Neural progenitor cell (in vitro differentiated cells): ENCODE data around the gene ARIH2. TPM values are rescaled to one million over a fixed set of nuclear protein-coding genes. Genes with fewer than 3 reads are reported as not detected.

ENCODE experiments used
- DNase-seq: peaks from one replicate; pipeline ENCODE4 v3.0.0-alpha.2; 2016; ENCODE audit warnings: low spot score
- H2AFZ ChIP-seq: fragments of 200-600 bp; sonication (generic); replicated peaks from 2 replicates; pipeline ENCODE4 v1.6.1; 2016; ENCODE audit warnings: antibody characterized with exemption
- H3F3A ChIP-seq: fragments of 200-600 bp; sonication (generic); 2 replicates; pipeline ENCODE4 v1.6.1; 2016; ENCODE audit warnings: antibody characterized with exemption, low read depth
- H3K27ac ChIP-seq: fragments of 200-600 bp; sonication (generic); 2 replicates; pipeline ENCODE4 v1.5.1; 2016; ENCODE audit warnings: mild to moderate bottlenecking
- H3K27me3 ChIP-seq: fragments of 200-600 bp; sonication (generic); 2 replicates; pipeline ENCODE4 v1.6.1; 2016; ENCODE audit warnings: mild to moderate bottlenecking, moderate library complexity
- H3K36me3 ChIP-seq: fragments of 200-600 bp; sonication (generic); 2 replicates; pipeline ENCODE4 v1.5.1; 2016
- H3K4me1 ChIP-seq: fragments of 200-600 bp; sonication (generic); 2 replicates; pipeline ENCODE4 v1.6.1; 2016; ENCODE audit warnings: mixed run types
- H3K4me2 ChIP-seq: fragments of 200-600 bp; sonication (generic); 2 replicates; pipeline ENCODE4 v1.6.1; 2016
- H3K4me3 ChIP-seq: fragments of 200-600 bp; sonication (generic); 2 replicates; pipeline ENCODE4 v1.5.1; 2016
- H3K79me2 ChIP-seq: fragments of 200-600 bp; sonication (generic); 2 replicates; pipeline ENCODE4 v1.6.1; 2016; ENCODE audit warnings: low read depth
- H3K9ac ChIP-seq: fragments of 200-600 bp; sonication (generic); 2 replicates; pipeline ENCODE4 v1.6.1; 2016
- H3K9me3 ChIP-seq: fragments of 200-600 bp; sonication (generic); 2 replicates; pipeline ENCODE4 v1.5.1; 2016; ENCODE audit warnings: low read depth
- H4K20me1 ChIP-seq: fragments of 200-600 bp; sonication (generic); 2 replicates; pipeline ENCODE4 v1.6.1; 2016; ENCODE audit warnings: low read depth
- H3K27ac Mint-ChIP-seq: 3 replicates; pipeline ENCODE4 v1.8.0; 2021; ENCODE audit warnings: mixed read lengths
- H3K27me3 Mint-ChIP-seq: 2 replicates; pipeline ENCODE4 v1.8.0; 2022; ENCODE audit warnings: low read depth, mild to moderate bottlenecking, inconsistent platforms, moderate library complexity, mixed read lengths; ENCODE audit not compliant: insufficient read depth
- H3K36me3 Mint-ChIP-seq: 3 replicates; pipeline ENCODE4 v1.8.0; 2021; ENCODE audit warnings: mixed read lengths
- H3K4me1 Mint-ChIP-seq: 3 replicates; pipeline ENCODE4 v1.8.0; 2021; ENCODE audit warnings: mixed read lengths
- H3K4me3 Mint-ChIP-seq: 3 replicates; pipeline ENCODE4 v1.8.0; 2021; ENCODE audit warnings: mild to moderate bottlenecking, moderate library complexity, mixed read lengths
- H3K9me3 Mint-ChIP-seq: 3 replicates; pipeline ENCODE4 v1.8.0; 2020; ENCODE audit warnings: mixed read lengths
- CTCF ChIP-seq: fragments of 200-600 bp; sonication (generic); IDR thresholded peaks from 2 replicates; pipeline ENCODE4 v1.5.1; 2017; ENCODE audit warnings: antibody characterized with exemption, mild to moderate bottlenecking
- EZH2 ChIP-seq: fragments of 200-600 bp; sonication (generic); IDR thresholded peaks from 2 replicates; pipeline ENCODE4 v1.6.1; 2017; ENCODE audit warnings: antibody characterized with exemption, mild to moderate bottlenecking, moderate library complexity
- EZH2phosphoT487 ChIP-seq: fragments of 200-600 bp; sonication (generic); IDR thresholded peaks from 2 replicates; pipeline ENCODE4 v1.6.1; 2017; ENCODE audit warnings: antibody characterized with exemption
- total RNA-seq: library from RNA; depleted of rRNA; stranded (reverse); fragments of >200 nt; gene quantifications from 2 replicates; pipeline ENCODE4 v1.2.3, GENCODE V29; 2015; ENCODE audit warnings: low replicate concordance

The ARIH2 gene
- total RNA-seq, 1 donor from 2014 or later, result 101 TPM

DNA sequence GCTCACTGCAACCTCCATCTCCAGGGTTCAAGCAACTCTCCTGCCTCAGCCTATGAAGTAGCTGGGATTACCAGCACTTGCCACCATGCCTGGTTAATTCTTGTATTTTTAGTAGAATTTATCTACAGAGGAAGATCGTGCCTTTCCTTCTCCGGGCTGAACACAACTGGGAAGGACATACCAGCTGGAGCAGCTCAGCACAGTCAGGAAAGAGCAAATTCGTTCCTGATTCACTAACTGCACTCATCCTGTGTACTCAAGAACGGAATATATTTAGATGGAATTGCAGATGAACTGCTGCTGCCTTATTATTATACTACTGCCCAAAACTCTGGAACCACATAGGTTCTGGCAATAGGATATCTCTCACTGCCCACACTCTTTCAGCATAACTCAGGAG, 44.3 kb downstream of the ARIH2 start:
- no peaks in the 10 kb centered on the region for H3K36me3 ChIP-seq
- Mint-ChIP-seq H3K9me3 (no peaks in the 10 kb centered on the region), H3K27ac (no peak overlapping the region), H3K4me3 (no peak overlapping the region), H3K4me1 (no peaks in the 10 kb centered on the region), H3K36me3 (peaks cover 18% of the 10 kb centered on the region), H3K27me3 (no peaks in the 10 kb centered on the region)
- H3K9ac ChIP-seq, result no peak overlapping the region
- H3K4me2 ChIP-seq, result no peak overlapping the region
- H3K27me3 ChIP-seq, result no peaks in the 10 kb centered on the region
- DNase-seq, result no peak
- no peak overlapping the region for H3K4me3 ChIP-seq
- no peaks in the 10 kb centered on the region for H3K9me3 ChIP-seq
- no peaks in the 10 kb centered on the region for H3K4me1 ChIP-seq
- no peaks in the 10 kb centered on the region for H4K20me1 ChIP-seq
- no peaks in the 10 kb centered on the region for H3F3A ChIP-seq
- H3K79me2 ChIP-seq, result no peaks in the 10 kb centered on the region
- no peak for TF ChIP-seq EZH2phosphoT487
- no peak for TF ChIP-seq CTCF
- TF ChIP-seq EZH2, result no peak
- no peak overlapping the region for H2AFZ ChIP-seq
- H3K27ac ChIP-seq, result no peak overlapping the region

- DNase-seq, result no peak
- Histone ChIP-seq H3K4me1 (no peaks in the 10 kb centered on the region), H3K36me3 (no peaks in the 10 kb centered on the region), H3K79me2 (no peaks in the 10 kb centered on the region), H3K9ac (no peak overlapping the region), H3F3A (no peaks in the 10 kb centered on the region), H4K20me1 (no peaks in the 10 kb centered on the region), H2AFZ (no peak overlapping the region), H3K9me3 (no peaks in the 10 kb centered on the region), H3K27ac (no peak overlapping the region), H3K4me3 (no peak overlapping the region), H3K4me2 (no peak overlapping the region), H3K27me3 (no peaks in the 10 kb centered on the region)
- Mint-ChIP-seq H3K27me3 (no peaks in the 10 kb centered on the region), H3K4me1 (no peaks in the 10 kb centered on the region), H3K9me3 (no peaks in the 10 kb centered on the region), H3K4me3 (no peak overlapping the region), H3K36me3 (peaks cover 19% of the 10 kb centered on the region), H3K27ac (no peak overlapping the region)
- no peak for TF ChIP-seq EZH2phosphoT487
- no peak for TF ChIP-seq EZH2
- TF ChIP-seq CTCF, result no peak
Observed at GRCh38 chr3:48963591-48963990, 44.9 kb downstream of the ARIH2 start.

DNA sequence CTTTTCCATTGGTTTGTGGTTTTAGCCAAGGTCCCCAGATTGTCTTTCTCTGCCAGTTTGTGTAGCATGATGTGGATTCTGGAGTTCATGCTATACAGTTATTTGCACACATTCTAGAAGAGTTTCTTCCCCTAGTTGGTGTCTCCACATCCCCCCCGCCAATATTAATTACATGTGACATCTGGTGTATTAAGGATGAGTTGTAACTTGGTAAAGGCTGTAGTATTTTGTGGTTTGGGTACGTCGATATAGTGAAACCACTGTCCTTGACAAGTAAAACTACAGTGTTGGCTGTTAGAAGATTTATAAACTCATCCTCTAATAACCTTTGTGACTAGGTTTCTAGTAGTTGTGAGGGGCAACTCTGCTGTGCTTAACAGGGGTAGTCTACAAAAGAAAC, 47.7 kb downstream of the ARIH2 start:
- Mint-ChIP-seq H3K9me3 (no peaks in the 10 kb centered on the region), H3K4me1 (no peaks in the 10 kb centered on the region), H3K36me3 (peaks cover 24% of the 10 kb centered on the region), H3K27ac (no peak overlapping the region), H3K27me3 (no peaks in the 10 kb centered on the region), H3K4me3 (no peak overlapping the region)
- no peak overlapping the region for H2AFZ ChIP-seq
- no peak overlapping the region for H3K9ac ChIP-seq
- H3K9me3 ChIP-seq, result no peaks in the 10 kb centered on the region
- H3K36me3 ChIP-seq, result no peaks in the 10 kb centered on the region
- no peak overlapping the region for H3K27ac ChIP-seq
- no peaks in the 10 kb centered on the region for H3K27me3 ChIP-seq
- TF ChIP-seq EZH2phosphoT487 (no peak), CTCF (no peak), EZH2 (no peak)
- H3K79me2 ChIP-seq, result no peaks in the 10 kb centered on the region
- H3K4me1 ChIP-seq, result no peaks in the 10 kb centered on the region
- H3K4me3 ChIP-seq, result no peak overlapping the region
- H3F3A ChIP-seq, result no peaks in the 10 kb centered on the region
- DNase-seq, result no peak
- H4K20me1 ChIP-seq, result no peaks in the 10 kb centered on the region
- H3K4me2 ChIP-seq, result no peak overlapping the region
